C4-2B (cell line): ENCODE measurements around the gene OSGEP.

Experiments used
- ZFX ChIP-seq: fragments of 450-650 bp; IDR thresholded peaks from 2 replicates; pipeline ENCODE4 v1.6.1; 2017
- TF ChIP-seq, protein P1 (sequence below): fragments of 450-650 bp; conservative IDR thresholded peaks from 2 replicates; pipeline ENCODE4 v1.5.1; 2017; ENCODE audit warnings: mild to moderate bottlenecking

DNA sequence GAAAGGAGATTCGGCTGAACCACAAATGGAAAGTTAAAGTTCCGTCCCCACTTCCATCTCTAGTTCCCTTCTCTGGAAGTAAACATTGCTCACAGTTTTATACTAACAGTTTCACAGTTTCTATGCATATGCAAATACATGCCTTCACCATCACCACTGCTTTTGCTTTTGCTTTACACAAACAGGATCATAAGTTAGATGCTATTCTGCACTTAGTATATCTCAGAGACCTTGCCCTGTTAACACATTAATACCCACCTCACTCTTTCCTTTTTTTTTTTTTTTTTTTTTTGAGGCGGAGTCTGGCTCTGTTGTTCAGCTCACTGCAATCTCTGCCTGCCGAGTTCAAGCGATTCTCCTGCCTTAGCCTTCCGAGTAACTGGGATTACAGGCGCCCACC is 42.2 kb downstream of the OSGEP start:
- TF ChIP-seq, protein P1, sequence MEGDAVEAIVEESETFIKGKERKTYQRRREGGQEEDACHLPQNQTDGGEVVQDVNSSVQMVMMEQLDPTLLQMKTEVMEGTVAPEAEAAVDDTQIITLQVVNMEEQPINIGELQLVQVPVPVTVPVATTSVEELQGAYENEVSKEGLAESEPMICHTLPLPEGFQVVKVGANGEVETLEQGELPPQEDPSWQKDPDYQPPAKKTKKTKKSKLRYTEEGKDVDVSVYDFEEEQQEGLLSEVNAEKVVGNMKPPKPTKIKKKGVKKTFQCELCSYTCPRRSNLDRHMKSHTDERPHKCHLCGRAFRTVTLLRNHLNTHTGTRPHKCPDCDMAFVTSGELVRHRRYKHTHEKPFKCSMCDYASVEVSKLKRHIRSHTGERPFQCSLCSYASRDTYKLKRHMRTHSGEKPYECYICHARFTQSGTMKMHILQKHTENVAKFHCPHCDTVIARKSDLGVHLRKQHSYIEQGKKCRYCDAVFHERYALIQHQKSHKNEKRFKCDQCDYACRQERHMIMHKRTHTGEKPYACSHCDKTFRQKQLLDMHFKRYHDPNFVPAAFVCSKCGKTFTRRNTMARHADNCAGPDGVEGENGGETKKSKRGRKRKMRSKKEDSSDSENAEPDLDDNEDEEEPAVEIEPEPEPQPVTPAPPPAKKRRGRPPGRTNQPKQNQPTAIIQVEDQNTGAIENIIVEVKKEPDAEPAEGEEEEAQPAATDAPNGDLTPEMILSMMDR: no peak
- no peak for TF ChIP-seq ZFX
